GM10248 (cell line): Measurements from ENCODE around the gene SH3GL3.

ENCODE experiments used
- CTCF ChIA-PET: fragments of 300-600 bp; sonication (Branson Sonifier 250); formaldehyde crosslinking; extraction: SDS; loops from one replicate; lab custom pipeline; 2021; ENCODE audit warnings: antibody characterized with exemption; lab: Yijun Ruan, JAX
- POLR2A ChIA-PET: fragments of 350-650 bp; sonication (Branson Sonifier 250); formaldehyde crosslinking; extraction: SDS; loops from one replicate; lab custom pipeline; 2020; ENCODE audit warnings: antibody characterized with exemption; lab: Yijun Ruan, JAX
- DNase-seq: peaks from one replicate; pipeline ENCODE4 v3.0.0; 2012; ENCODE audit errors: extremely low spot score
- TF ChIP-seq, protein P1 (sequence below): IDR thresholded peaks from 2 replicates; pipeline ENCODE4 v1.5.1; 2012; ENCODE audit warnings: mild to moderate bottlenecking, low read depth; ENCODE audit errors: extremely low read depth, missing control alignments, control extremely low read depth

Gene SH3GL3

DNA sequence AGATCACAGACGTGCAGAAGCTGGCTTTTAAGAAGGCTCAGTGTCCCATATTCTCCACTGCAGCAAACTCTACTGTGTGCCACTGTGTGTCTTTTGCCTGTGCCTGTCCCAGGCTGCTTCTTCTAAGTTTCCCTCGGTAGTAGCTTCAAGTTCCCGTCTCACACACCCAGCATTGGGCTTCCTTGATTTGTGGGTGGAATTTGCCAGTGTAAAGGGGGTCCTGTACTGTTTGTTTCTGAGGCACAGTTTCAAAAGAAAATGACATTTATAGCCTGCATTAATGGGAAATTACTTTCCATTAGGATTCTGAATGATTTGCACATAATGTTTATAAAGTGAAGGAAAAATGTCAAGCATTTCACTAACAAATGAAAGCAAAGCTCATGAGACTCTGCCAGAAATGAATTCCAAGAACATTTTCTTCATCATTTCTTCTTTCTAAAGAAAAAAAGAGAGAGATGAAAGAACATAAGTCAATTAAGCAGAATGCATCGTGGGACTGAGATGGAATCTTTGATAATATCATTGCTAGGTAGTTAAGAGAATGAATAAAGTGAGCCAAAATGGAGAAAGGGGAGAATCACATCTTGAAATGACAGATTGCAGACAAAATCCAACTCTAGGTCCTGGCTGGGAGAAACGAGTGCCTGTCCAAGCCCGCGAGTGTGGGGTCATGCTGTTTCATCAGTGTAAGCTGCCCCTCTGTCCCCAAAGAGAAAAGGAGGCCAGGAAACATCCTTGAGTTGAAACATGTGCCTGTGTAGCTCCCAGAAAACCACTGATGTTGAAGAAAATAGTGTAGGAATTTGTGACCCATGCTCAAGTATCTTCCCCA lies 158.2 kb downstream of the SH3GL3 start:
- DNase-seq = no peak
- POLR2A ChIA-PET = no interaction called here
- CTCF ChIA-PET = no interaction called here
- TF ChIP-seq, protein P1, sequence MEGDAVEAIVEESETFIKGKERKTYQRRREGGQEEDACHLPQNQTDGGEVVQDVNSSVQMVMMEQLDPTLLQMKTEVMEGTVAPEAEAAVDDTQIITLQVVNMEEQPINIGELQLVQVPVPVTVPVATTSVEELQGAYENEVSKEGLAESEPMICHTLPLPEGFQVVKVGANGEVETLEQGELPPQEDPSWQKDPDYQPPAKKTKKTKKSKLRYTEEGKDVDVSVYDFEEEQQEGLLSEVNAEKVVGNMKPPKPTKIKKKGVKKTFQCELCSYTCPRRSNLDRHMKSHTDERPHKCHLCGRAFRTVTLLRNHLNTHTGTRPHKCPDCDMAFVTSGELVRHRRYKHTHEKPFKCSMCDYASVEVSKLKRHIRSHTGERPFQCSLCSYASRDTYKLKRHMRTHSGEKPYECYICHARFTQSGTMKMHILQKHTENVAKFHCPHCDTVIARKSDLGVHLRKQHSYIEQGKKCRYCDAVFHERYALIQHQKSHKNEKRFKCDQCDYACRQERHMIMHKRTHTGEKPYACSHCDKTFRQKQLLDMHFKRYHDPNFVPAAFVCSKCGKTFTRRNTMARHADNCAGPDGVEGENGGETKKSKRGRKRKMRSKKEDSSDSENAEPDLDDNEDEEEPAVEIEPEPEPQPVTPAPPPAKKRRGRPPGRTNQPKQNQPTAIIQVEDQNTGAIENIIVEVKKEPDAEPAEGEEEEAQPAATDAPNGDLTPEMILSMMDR = no peak

DNA sequence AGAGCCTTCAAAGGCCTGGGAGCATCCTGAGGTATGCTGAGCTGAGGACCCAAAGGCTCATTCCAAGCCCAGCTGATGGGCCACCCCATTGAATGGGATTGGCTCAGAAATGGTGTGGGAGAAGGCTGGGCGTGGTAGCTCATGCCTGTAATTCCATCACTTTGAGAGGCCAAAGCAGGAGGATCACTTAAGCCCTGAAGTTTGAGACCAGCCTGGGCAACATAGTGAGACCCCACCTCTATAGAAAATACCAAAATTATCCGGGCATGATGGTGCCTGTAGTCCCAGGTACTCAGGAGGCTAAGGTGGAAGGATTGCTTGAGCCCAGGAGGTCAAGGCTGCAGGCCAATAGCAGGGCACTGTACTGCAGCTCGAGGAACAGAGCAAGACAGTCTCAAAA lies 163.0 kb downstream of the SH3GL3 start:
- DNase-seq = no peak
- TF ChIP-seq, protein P1 = no peak
- ChIA-PET POLR2A (no interaction called here), CTCF (interaction anchor here (0.8 kb wide), 1 partner anchor 17 kb away, joined by 3 read pairs; no protein-coding TSS in a partner anchor)

DNA sequence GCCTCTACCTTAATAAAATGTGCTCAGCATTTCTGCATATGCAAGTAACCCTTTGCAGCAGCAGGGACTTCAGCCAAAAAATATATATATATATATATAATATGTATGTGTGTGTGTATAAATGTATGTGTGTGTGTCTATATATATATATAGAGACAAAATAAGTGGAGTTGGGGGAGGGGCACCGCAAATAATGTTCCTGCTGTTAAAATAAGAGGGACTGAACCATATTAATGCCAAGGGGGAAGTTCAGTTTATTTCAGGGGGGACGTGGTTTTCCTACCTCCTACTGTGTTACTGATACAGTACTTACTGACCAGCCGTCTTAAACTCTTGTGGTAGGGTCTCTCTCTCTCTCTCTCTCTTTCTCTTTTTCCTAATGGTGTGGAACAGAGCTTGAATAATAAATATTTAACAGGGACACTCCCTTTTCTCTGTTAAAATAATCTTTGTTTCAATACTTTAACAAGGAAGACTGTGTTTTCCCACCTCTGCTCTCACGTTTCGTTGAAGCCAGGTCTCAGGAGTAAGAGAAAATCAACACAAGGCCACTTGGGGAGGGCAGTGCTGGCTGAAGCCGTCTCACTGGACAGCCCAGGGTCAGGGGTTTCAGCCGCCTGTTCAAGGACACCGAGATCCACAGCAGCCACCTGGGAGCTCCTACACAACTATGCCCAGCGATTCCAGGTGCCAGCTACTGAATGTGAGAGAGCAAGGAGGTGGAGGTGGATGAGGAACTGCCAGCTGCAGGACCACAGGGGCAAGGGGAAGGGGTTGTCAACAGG lies 164.0 kb downstream of the SH3GL3 start:
- TF ChIP-seq, protein P1 = no peak
- DNase-seq = no peak
- ChIA-PET POLR2A (no interaction called here), CTCF (interaction anchor here (1.0 to 1.4 kb wide), 2 partner anchors 10 to 31 kb away, joined by 4 to 5 read pairs; no protein-coding TSS in a partner anchor)

DNA sequence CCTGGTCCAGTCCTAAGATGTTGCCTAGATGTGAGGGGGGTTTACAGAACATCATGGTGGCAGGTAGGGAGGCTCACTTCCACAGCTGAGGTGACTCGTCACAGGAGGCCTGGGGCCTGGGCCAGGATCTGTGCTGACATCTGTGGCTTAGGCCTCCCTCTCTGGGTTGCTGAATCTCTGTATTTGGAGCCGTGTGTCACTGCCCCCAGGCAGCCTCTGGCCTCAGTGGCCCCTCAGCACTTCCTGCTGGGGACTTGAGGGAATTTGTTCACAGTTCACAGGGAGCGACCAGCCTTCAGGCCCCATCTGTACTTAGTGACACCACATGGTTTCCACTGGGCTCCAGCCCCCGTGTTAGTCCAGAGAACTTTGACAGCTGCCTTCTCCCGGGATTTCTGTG lies 165.1 kb downstream of the SH3GL3 start:
- TF ChIP-seq, protein P1 = no peak
- no peak for DNase-seq
- ChIA-PET CTCF (interaction anchor here (1.0 to 1.4 kb wide), 2 partner anchors 11 to 30 kb away, joined by 4 to 5 read pairs; no protein-coding TSS in a partner anchor), POLR2A (interaction anchor here (0.6 kb wide), 1 partner anchor 27 kb away, joined by 3 read pairs; no protein-coding TSS in a partner anchor)

DNA sequence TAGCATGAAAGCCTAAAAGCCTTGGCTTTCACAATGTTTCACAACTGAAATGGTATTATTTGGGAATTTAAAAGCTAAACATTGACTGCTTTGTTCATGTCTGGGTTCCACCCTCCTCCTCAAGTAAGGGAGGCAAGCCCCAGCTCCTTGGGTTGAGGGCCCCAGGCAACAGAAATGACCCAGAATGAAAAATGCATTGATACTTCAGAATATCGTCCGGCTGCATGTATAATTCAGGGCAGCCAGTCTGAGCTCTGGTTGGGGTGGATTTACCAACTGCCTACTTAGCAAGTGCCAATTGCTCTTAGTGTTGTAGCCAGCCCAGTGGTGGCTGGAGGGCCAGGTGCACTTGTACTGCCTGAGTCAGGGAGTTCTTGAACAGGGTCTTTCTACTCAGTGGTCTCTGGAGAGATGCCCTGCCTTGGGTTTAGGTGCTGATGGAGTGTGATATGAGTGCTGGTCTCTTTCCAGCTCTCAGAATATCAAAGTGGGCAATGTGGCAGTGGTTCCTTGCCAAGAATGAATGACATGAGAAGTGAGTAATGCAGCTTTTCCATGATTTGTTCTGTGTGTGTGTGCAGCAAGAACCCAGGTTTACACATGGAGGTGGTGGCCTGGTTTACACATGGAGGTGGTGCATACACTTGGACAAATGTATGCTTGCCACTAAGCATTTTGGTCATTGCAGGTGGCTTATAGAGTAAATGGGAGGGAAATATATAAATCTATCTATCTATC lies 165.9 kb downstream of the SH3GL3 start:
- no peak for DNase-seq
- ChIA-PET POLR2A (no interaction called here), CTCF (no interaction called here)
- TF ChIP-seq, protein P1 = no peak

DNA sequence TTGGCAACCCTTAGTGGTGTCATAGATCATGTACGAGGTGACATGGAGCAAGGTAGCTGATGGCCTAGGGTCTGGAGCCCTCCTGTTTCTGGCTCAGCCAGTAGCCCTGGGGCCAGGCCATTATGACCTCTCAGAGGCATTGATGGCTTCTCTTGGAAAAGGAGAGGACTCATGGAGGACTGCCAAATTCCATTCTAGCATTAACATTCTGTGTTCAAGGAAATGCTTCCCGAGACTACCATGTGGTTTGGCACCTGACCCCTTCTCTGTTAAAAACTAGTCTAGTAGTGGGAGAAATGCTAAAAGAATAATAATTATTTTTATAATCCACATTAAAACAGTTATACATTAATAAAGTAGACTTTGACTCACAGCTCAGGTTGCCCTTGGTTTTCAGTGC lies 166.6 kb downstream of the SH3GL3 start:
- TF ChIP-seq, protein P1 = no peak
- POLR2A ChIA-PET = no interaction called here
- CTCF ChIA-PET = no interaction called here
- no peak for DNase-seq
